ENCODE measurements around the gene PGA5.
A peak's percentile ranks its signal among the peaks of the same experiment; 100 is the strongest.

GRCh38 chr11:61273178-61274078, 32.5 kb downstream of the PGA5 start:
- peak; percentile 65 for TF ChIP-seq NFIC (IDR thresholded peaks at IDR 0.05)
- TF ChIP-seq FOXM1 (IDR thresholded peaks at IDR 0.05; ENCODE audit: borderline replicate concordance, low read depth) = no peak
- no peak for TF ChIP-seq USF1 (IDR thresholded peaks at IDR 0.05)
- TF ChIP-seq RAD21 (IDR thresholded peaks at IDR 0.05; ENCODE audit: low read depth) = no peak

Data from Ishikawa (cell line).